Fibroblast of lung (primary cell): Measurements from ENCODE around the gene LRRIQ1. TPM values are rescaled to one million over a fixed set of nuclear protein-coding genes. Genes with fewer than 3 reads are reported as not detected.

ENCODE experiments used
- DNase-seq, 2 donors: peaks; one replicate each; pipeline versions ENCODE4 v3.0.0 to v3.0.0-alpha.2; 2010; ENCODE audit warnings: low read depth in 2 of 2
- H2AFZ ChIP-seq: 2 replicates; pipeline ENCODE4 v1.5.1; 2012; ENCODE audit warnings: low read length, control low read depth, inconsistent platforms
- H3K27ac ChIP-seq: 2 replicates; pipeline ENCODE4 v1.5.1; 2011; ENCODE audit warnings: low read length, control low read depth; ENCODE audit not compliant: insufficient read depth
- H3K27me3 ChIP-seq: 2 replicates; pipeline ENCODE4 v1.5.1; 2011; ENCODE audit warnings: mild to moderate bottlenecking, low read length; ENCODE audit not compliant: control insufficient read depth, insufficient read depth
- H3K36me3 ChIP-seq: 2 replicates; pipeline ENCODE4 v1.5.1; 2011; ENCODE audit warnings: low read length; ENCODE audit not compliant: control insufficient read depth, insufficient read depth
- H3K4me1 ChIP-seq: 2 replicates; pipeline ENCODE4 v1.5.1; 2011; ENCODE audit warnings: low read length; ENCODE audit not compliant: control insufficient read depth, insufficient read depth; ENCODE audit errors: extremely low read depth
- H3K4me2 ChIP-seq: 2 replicates; pipeline ENCODE4 v1.5.1; 2011; ENCODE audit warnings: low read length, control low read depth; ENCODE audit not compliant: insufficient read depth; ENCODE audit errors: extremely low read depth
- H3K4me3 ChIP-seq, 4 experiments: fragments of 200-600 bp in 1 of 4; sonication (generic) in 1 of 4; replicated peaks in 1 of 4; 2 replicates each; pipeline ENCODE4 v1.5.1; 2011 to 2016; ENCODE audit warnings: low read length in 4 of 4, low read depth in 3 of 4, mild to moderate bottlenecking in 3 of 4, control low read depth in 2 of 4, inconsistent platforms in 1 of 4, mixed read lengths in 1 of 4; ENCODE audit not compliant: insufficient read depth in 1 of 4; ENCODE audit errors: control extremely low read depth in 1 of 4
- H3K79me2 ChIP-seq: 2 replicates; pipeline ENCODE4 v1.5.1; 2012; ENCODE audit warnings: mild to moderate bottlenecking, low read length, inconsistent platforms; ENCODE audit not compliant: control insufficient read depth, insufficient read depth
- H3K9ac ChIP-seq: 2 replicates; pipeline ENCODE4 v1.5.1; 2011; ENCODE audit warnings: mild to moderate bottlenecking, low read length, control low read depth; ENCODE audit not compliant: insufficient read depth
- H3K9me3 ChIP-seq: 2 replicates; pipeline ENCODE4 v1.5.1; 2012; ENCODE audit warnings: low read depth, low read length; ENCODE audit not compliant: control insufficient read depth, insufficient read depth
- H4K20me1 ChIP-seq: 2 replicates; pipeline ENCODE4 v1.5.1; 2011; ENCODE audit warnings: low read length; ENCODE audit not compliant: control insufficient read depth, insufficient read depth; ENCODE audit errors: extremely low read depth
- CTCF ChIP-seq, 2 donors: IDR thresholded peaks in 1 of 2; conservative IDR thresholded peaks in 1 of 2; 1 replicate in 1 of 2; 2 replicates in 1 of 2; pipeline ENCODE4 v1.5.1; 2011 to 2012; ENCODE audit warnings: low read length in 2 of 2, control low read depth in 1 of 2, inconsistent platforms in 1 of 2, low read depth in 1 of 2, mild to moderate bottlenecking in 1 of 2
- EZH2 ChIP-seq: IDR thresholded peaks from 2 replicates; pipeline ENCODE4 v1.5.1; 2012; ENCODE audit warnings: low read length, control low read depth, mild to moderate bottlenecking; ENCODE audit errors: missing control alignments
- polyA plus RNA-seq, 2 donors: library from polyadenylated mRNA; depleted of rRNA in 1 of 2; stranded (reverse) in 1 of 2; unstranded in 1 of 2; fragments of >200 nt; gene quantifications; 2 replicates each; pipeline ENCODE4 v1.2.1, GENCODE V29; 2011 to 2012; ENCODE audit warnings: missing spikeins in 1 of 2
- total RNA-seq: library from RNA; depleted of rRNA; stranded (reverse); fragments of >200 nt; gene quantifications from 2 replicates; pipeline ENCODE4 v1.2.1, GENCODE V29; 2014

Gene LRRIQ1
- total and polyA plus RNA-seq, 2 donors (not counting 1 experiment from before 2014, with no cell fraction given), result under 0.01 to 0.33 TPM

GRCh38 chr12:85280165-85280983, 244.2 kb downstream of the LRRIQ1 start, which contains the start of gene ALX1:
Gene ALX1, plus strand, starts transcription at chr12:85280220. Its CDS starts 42 bp downstream, at chr12:85280262.
- Histone ChIP-seq H2AFZ (no peak within 1 kb of the TSS), H3K4me3 (peak within 1 kb of the TSS; percentile 32 to 65 (median 43)), H3K4me1 (no peaks in the 10 kb centered on the region), H3K9ac (no peak within 1 kb of the TSS), H3K27ac (no peak within 1 kb of the TSS), H3K79me2 (no peaks in the 10 kb centered on the region), H3K9me3 (no peaks in the 10 kb centered on the region), H3K27me3 (peaks cover 14% of the 10 kb centered on the region), H3K4me2 (peak within 1 kb of the TSS; percentile 78), H3K36me3 (no peaks in the 10 kb centered on the region), H4K20me1 (no peaks in the 10 kb centered on the region)
- TF ChIP-seq EZH2, result peak; percentile 56
- no peak for TF ChIP-seq CTCF (conservative IDR thresholded peaks at IDR 0.05 in 1 of 2, IDR thresholded peaks at IDR 0.05 in 1 of 2; ENCODE audit: low read depth in 1 of 2, low read length in 2 of 2)
- peak; percentile 14 to 44 for DNase-seq

- DNase-seq, result peak; percentile 4 to 39
- Histone ChIP-seq H3K9ac (no peak overlapping the region), H3K4me2 (no peak overlapping the region), H3K27ac (no peak overlapping the region), H3K9me3 (no peaks in the 10 kb centered on the region), H3K36me3 (no peaks in the 10 kb centered on the region), H2AFZ (no peak overlapping the region), H3K4me1 (no peaks in the 10 kb centered on the region), H4K20me1 (no peaks in the 10 kb centered on the region), H3K27me3 (peaks cover 14% of the 10 kb centered on the region), H3K79me2 (no peaks in the 10 kb centered on the region), H3K4me3 (peak overlapping the region in 3 of 4 experiments; percentile 32 to 65 (median 52))
- TF ChIP-seq EZH2 (no peak), CTCF (conservative IDR thresholded peaks at IDR 0.05 in 1 of 2, IDR thresholded peaks at IDR 0.05 in 1 of 2; ENCODE audit: low read depth in 1 of 2, low read length in 2 of 2) (no peak)
Observed at GRCh38 chr12:85280984-85281630, 245.0 kb downstream of the LRRIQ1 start.

- peaks cover 14% of the 10 kb centered on the region for H3K27me3 ChIP-seq
Observed at GRCh38 chr12:85281636-85282312, 245.6 kb downstream of the LRRIQ1 start.

More at GRCh38 chr12:85281636-85282312, 245.6 kb downstream of the LRRIQ1 start:
- Histone ChIP-seq H3K79me2 (no peaks in the 10 kb centered on the region), H3K4me3 (no peak overlapping the region), H3K4me1 (no peaks in the 10 kb centered on the region), H3K27ac (no peak overlapping the region), H3K9me3 (no peaks in the 10 kb centered on the region), H3K36me3 (no peaks in the 10 kb centered on the region), H3K9ac (no peak overlapping the region), H2AFZ (no peak overlapping the region), H4K20me1 (no peaks in the 10 kb centered on the region), H3K4me2 (no peak overlapping the region)
- TF ChIP-seq CTCF (conservative IDR thresholded peaks at IDR 0.05 in 1 of 2, IDR thresholded peaks at IDR 0.05 in 1 of 2; ENCODE audit: low read depth in 1 of 2, low read length in 2 of 2) (no peak), EZH2 (no peak)
- DNase-seq, result no peak
